Measurements from ENCODE around the gene CAPN11. TPM values are rescaled to one million over a fixed set of nuclear protein-coding genes. Genes with fewer than 3 reads are reported as not detected.
"Not testable (repeated sequence)": the region's sequence is repeated elsewhere in the genome, so short reads cannot be mapped to it uniquely, and the experiment has no call there.

The CAPN11 gene
- total RNA-seq, 4 donors from 2014 or later, result 0.22 to 1.7 TPM; not detected in 2

GRCh38 chr6:44194326-44194725 lies 35.7 kb downstream of the CAPN11 start:
- Histone ChIP-seq H3K36me3 (no peaks in the 10 kb centered on the region), H3K4me1 (no peaks in the 10 kb centered on the region), H3K27ac (no peak overlapping the region), H3K4me3 (replicated peaks in 1 of 3) (no peak overlapping the region), H3K9me3 (no peaks in the 10 kb centered on the region), H3K27me3 (no peaks in the 10 kb centered on the region)
- WGBS, 2 donors, result 84 to 91% methylated on average over 5 of the region's 5 CpGs
- TF ChIP-seq POLR2A (IDR thresholded peaks at IDR 0.05), result no peak
- TF ChIP-seq CTCF (IDR thresholded peaks at IDR 0.05), result no peak
- no peak for DNase-seq
- intact Hi-C loops (cut with DNase I), result no loop called here

- H3K4me1 ChIP-seq; H3K27ac ChIP-seq; H3K9me3 ChIP-seq; H3K36me3 ChIP-seq; DNase-seq; H3K27me3 ChIP-seq; H3K4me3 ChIP-seq (replicated peaks in 1 of 3); intact Hi-C loops (cut with DNase I): not testable (repeated sequence)
- WGBS, 2 donors, result 90 to 93% methylated on average over 11 of the region's 11 CpGs
These were observed 37.7 kb downstream of the CAPN11 start for GRCh38 chr6:44196351-44196750.

GRCh38 chr6:44198684-44199083 lies 40.1 kb downstream of the CAPN11 start:
- Histone ChIP-seq H3K9me3 (no peaks in the 10 kb centered on the region), H3K27ac (no peak overlapping the region), H3K4me1 (peaks cover 3 to 8% of the 10 kb centered on the region in 2 donors), H3K27me3 (no peaks in the 10 kb centered on the region), H3K4me3 (replicated peaks in 1 of 3) (no peak overlapping the region), H3K36me3 (no peaks in the 10 kb centered on the region)
- no peak for DNase-seq
- WGBS, 2 donors, result 88 to 93% methylated on average over 3 of the region's 3 CpGs
- intact Hi-C loops (cut with DNase I), result no loop called here
- no peak for TF ChIP-seq CTCF (IDR thresholded peaks at IDR 0.05)
- TF ChIP-seq POLR2A (IDR thresholded peaks at IDR 0.05), result no peak

- intact Hi-C loops (cut with DNase I), result no loop called here
- H3K4me1 ChIP-seq, result peaks cover 3 to 8% of the 10 kb centered on the region in 2 donors
- H3K9me3 ChIP-seq, result no peaks in the 10 kb centered on the region
- DNase-seq, result no peak
- H3K27me3 ChIP-seq, result no peaks in the 10 kb centered on the region
- no peak for TF ChIP-seq CTCF (IDR thresholded peaks at IDR 0.05)
- TF ChIP-seq POLR2A (IDR thresholded peaks at IDR 0.05), result no peak
- WGBS, 2 donors, result 95 to 96% methylated on average over 4 of the region's 4 CpGs
- no peak overlapping the region for H3K27ac ChIP-seq
- H3K4me3 ChIP-seq (replicated peaks in 1 of 3), result no peak overlapping the region
- H3K36me3 ChIP-seq, result no peaks in the 10 kb centered on the region
These were observed 41.3 kb downstream of the CAPN11 start for GRCh38 chr6:44199883-44200282.

- 68 to 83% methylated on average over 2 to 3 of the region's 3 CpGs for WGBS, 2 donors
- peaks cover 3 to 8% of the 10 kb centered on the region in 2 donors for H3K4me1 ChIP-seq
- no peaks in the 10 kb centered on the region for H3K27me3 ChIP-seq
- intact Hi-C loops (cut with DNase I), result no loop called here
- H3K36me3 ChIP-seq, result no peaks in the 10 kb centered on the region
- no peak for DNase-seq
- no peaks in the 10 kb centered on the region for H3K9me3 ChIP-seq
- TF ChIP-seq POLR2A (IDR thresholded peaks at IDR 0.05) (no peak), CTCF (IDR thresholded peaks at IDR 0.05) (no peak)
- H3K27ac ChIP-seq, result no peak overlapping the region
- no peak overlapping the region for H3K4me3 ChIP-seq (replicated peaks in 1 of 3)
These were observed 42.6 kb downstream of the CAPN11 start for GRCh38 chr6:44201200-44201599.

Data from thyroid gland (tissue), 4 donors.